ENCODE measurements around the gene LRMDA.

DNA sequence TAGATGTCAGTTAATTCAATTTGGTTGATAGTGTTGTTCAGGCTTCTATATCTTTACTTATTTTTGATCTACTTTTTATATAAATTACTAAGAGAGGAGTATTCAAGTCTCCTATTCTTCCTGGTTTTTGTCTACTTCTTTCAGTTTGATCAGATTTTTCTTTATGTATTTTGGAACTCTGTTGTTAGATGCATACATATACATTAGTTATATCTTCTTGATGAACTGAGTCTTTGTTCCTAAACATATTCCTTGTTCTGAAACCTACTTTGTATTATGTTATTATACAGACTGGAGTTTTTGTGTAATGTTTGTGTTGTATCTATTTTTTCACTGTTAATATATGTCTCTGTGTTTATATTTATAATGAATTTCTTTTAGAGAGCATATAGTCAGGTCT lies 118.8 kb downstream of the LRMDA start:
- TF ChIP-seq, protein P1, sequence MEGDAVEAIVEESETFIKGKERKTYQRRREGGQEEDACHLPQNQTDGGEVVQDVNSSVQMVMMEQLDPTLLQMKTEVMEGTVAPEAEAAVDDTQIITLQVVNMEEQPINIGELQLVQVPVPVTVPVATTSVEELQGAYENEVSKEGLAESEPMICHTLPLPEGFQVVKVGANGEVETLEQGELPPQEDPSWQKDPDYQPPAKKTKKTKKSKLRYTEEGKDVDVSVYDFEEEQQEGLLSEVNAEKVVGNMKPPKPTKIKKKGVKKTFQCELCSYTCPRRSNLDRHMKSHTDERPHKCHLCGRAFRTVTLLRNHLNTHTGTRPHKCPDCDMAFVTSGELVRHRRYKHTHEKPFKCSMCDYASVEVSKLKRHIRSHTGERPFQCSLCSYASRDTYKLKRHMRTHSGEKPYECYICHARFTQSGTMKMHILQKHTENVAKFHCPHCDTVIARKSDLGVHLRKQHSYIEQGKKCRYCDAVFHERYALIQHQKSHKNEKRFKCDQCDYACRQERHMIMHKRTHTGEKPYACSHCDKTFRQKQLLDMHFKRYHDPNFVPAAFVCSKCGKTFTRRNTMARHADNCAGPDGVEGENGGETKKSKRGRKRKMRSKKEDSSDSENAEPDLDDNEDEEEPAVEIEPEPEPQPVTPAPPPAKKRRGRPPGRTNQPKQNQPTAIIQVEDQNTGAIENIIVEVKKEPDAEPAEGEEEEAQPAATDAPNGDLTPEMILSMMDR (IDR thresholded peaks at IDR 0.05): no peak
- no peak for TF ChIP-seq POLR2A (IDR thresholded peaks at IDR 0.05)
